ENCODE data around the gene SLC5A5.

The SLC5A5 gene

DNA sequence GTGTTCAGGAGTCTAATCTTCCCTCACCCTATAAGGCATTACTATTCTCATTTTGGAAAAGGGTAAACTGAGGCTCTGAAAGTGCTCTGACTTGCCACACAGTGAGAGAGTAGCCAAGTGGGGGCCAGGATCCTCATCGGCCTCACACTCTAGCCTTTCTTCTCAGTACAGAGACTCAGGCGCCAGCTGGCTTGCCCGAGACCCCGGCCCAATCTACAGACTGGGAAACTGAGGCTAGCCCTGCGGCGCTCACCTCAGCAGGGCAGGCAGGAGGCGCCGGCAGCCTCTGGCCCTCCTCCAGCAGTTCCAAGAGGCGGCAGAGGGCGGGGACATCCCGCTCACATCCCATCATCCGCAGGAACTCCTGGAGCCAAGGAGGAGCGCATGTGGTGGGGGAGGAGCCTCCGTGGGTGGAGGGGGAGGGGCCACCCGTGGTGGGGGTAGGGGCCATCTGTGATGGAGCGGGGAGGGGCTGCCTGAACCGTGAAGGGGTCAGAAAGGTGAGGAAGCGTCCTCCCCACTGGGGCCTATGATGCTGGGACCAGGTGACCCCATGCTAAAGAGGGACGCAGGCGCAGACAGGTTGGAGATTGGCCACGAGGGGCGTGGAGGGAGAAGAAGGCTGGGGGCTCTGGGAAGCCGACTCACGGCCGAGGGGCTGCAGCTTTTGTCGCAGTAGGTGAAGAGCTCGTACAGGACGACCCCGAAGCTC is 41.7 kb upstream of the SLC5A5 start:
- Histone ChIP-seq H3K27ac (ENCODE audit: low read depth, low read length) (no peak overlapping the region), H3K36me3 (ENCODE audit: control insufficient read depth, low read length) (no peaks in the 10 kb centered on the region), H3K9me2 (replicated peaks; ENCODE audit: control insufficient read depth, low read length) (no peaks in the 10 kb centered on the region), H3K9me3 (ENCODE audit: control insufficient read depth, insufficient read depth, low read length) (peaks cover 4% of the 10 kb centered on the region; the same call in 1 of the 2 replicates), H3K27me3 (ENCODE audit: control insufficient read depth, low read length) (no peaks in the 10 kb centered on the region), H4K20me1 (ENCODE audit: control insufficient read depth, insufficient read depth, low read depth, low read length) (no peaks in the 10 kb centered on the region), H3K4me2 (ENCODE audit: low read length) (no peak overlapping the region), H3K4me1 (ENCODE audit: control insufficient read depth, low read length) (no peaks in the 10 kb centered on the region), H3K79me2 (ENCODE audit: control insufficient read depth, low read length) (no peaks in the 10 kb centered on the region), H3F3A (ENCODE audit: control insufficient read depth, insufficient read depth) (no peaks in the 10 kb centered on the region), H3K4me3 (ENCODE audit: low read length) (no peak overlapping the region)
- no peak for TF ChIP-seq EZH2phosphoT487 (IDR thresholded peaks at IDR 0.05; ENCODE audit: borderline replicate concordance, low read length)
- TF ChIP-seq, protein P1, sequence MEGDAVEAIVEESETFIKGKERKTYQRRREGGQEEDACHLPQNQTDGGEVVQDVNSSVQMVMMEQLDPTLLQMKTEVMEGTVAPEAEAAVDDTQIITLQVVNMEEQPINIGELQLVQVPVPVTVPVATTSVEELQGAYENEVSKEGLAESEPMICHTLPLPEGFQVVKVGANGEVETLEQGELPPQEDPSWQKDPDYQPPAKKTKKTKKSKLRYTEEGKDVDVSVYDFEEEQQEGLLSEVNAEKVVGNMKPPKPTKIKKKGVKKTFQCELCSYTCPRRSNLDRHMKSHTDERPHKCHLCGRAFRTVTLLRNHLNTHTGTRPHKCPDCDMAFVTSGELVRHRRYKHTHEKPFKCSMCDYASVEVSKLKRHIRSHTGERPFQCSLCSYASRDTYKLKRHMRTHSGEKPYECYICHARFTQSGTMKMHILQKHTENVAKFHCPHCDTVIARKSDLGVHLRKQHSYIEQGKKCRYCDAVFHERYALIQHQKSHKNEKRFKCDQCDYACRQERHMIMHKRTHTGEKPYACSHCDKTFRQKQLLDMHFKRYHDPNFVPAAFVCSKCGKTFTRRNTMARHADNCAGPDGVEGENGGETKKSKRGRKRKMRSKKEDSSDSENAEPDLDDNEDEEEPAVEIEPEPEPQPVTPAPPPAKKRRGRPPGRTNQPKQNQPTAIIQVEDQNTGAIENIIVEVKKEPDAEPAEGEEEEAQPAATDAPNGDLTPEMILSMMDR (IDR thresholded peaks at IDR 0.05; ENCODE audit: low read depth, low read length, poor library complexity, severe bottlenecking) = no peak

DNA sequence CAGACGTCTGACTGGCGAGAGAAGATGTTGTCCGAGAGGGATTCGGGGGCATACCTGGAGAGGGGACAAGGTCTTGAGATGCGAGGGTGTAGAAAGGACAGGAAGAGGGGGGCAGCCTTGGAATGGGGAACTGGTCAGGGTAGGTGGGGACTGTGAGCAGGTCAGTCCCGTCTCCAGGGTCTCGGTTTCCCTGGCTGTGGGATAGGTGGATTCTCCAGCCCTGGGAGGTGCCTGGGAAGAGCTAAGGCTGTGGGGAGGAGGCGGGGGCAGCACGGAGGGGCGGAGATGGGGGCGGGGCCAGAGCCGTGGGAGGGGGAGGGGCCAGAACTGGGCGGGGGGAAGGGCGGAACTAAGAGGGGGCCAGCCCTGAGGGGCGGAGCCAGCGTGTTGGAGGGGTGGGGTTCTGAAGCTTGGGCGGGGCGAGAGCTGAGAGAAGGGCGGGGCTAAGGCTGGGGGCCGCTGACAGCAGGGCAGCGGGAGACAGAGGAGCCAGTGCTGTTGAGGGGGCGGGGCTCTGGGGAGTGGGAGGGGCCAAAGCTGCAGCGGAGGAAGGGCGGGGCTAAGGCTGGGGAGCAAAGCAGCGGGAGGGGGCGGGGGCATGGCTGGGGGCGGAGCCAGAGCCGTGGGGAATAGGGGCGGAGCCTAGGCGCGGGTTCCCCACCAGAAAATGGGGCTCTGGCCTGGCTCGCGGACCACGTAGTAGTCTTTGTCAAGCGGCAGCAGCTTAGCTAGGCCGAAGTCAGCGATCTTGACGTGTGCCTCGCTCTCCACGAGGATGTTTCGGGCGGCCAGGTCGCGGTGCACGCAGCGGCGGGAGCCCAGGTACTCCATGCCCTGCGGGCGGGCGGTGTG is 41.0 kb upstream of the SLC5A5 start:
- H3F3A ChIP-seq (ENCODE audit: control insufficient read depth, insufficient read depth) = no peaks in the 10 kb centered on the region
- no peaks in the 10 kb centered on the region for H3K9me2 ChIP-seq (replicated peaks; ENCODE audit: control insufficient read depth, low read length)
- H3K4me1 ChIP-seq (ENCODE audit: control insufficient read depth, low read length) = no peaks in the 10 kb centered on the region
- H3K4me3 ChIP-seq (ENCODE audit: low read length) = no peak overlapping the region
- TF ChIP-seq, protein P1 (IDR thresholded peaks at IDR 0.05; ENCODE audit: low read depth, low read length, poor library complexity, severe bottlenecking) = no peak
- no peak for TF ChIP-seq EZH2phosphoT487 (IDR thresholded peaks at IDR 0.05; ENCODE audit: borderline replicate concordance, low read length)
- no peaks in the 10 kb centered on the region for H3K27me3 ChIP-seq (ENCODE audit: control insufficient read depth, low read length)
- H3K79me2 ChIP-seq (ENCODE audit: control insufficient read depth, low read length) = no peaks in the 10 kb centered on the region
- no peaks in the 10 kb centered on the region for H4K20me1 ChIP-seq (ENCODE audit: control insufficient read depth, insufficient read depth, low read depth, low read length)
- no peak overlapping the region for H3K4me2 ChIP-seq (ENCODE audit: low read length)
- no peaks in the 10 kb centered on the region for H3K36me3 ChIP-seq (ENCODE audit: control insufficient read depth, low read length)
- peaks cover 4% of the 10 kb centered on the region; the same call in 1 of the 2 replicates for H3K9me3 ChIP-seq (ENCODE audit: control insufficient read depth, insufficient read depth, low read length)
- no peak overlapping the region for H3K27ac ChIP-seq (ENCODE audit: low read depth, low read length)

DNA sequence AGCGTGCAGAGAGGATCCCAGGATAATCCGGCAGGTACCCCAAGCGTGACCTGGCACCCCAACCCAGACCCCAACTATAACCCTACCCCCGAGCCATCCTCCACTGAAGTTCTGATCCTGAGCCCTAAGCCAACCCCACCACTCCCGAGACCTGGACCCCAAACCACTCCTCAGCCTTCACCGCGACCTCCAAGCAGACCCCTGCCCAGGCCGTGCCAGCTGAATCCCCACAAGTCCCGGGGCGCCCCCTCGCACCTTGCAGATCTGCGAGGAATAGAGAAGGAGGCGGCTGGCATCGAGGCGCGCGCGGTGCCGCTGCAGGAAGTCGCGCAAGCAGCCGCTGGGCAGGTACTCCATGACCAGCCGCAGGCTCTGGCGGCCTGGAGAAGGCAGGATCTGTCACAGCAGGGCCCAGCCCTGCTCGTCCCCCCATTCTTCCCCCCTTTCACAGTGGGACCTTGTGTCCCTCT is 40.3 kb upstream of the SLC5A5 start:
- H3K4me3 ChIP-seq (ENCODE audit: low read length) = no peak overlapping the region
- TF ChIP-seq, protein P1 (IDR thresholded peaks at IDR 0.05; ENCODE audit: low read depth, low read length, poor library complexity, severe bottlenecking) = no peak
- no peak for TF ChIP-seq EZH2phosphoT487 (IDR thresholded peaks at IDR 0.05; ENCODE audit: borderline replicate concordance, low read length)
- no peaks in the 10 kb centered on the region for H3K4me1 ChIP-seq (ENCODE audit: control insufficient read depth, low read length)
- no peaks in the 10 kb centered on the region for H3K9me2 ChIP-seq (replicated peaks; ENCODE audit: control insufficient read depth, low read length)
- H3K9me3 ChIP-seq (ENCODE audit: control insufficient read depth, insufficient read depth, low read length) = peaks cover 4% of the 10 kb centered on the region; the same call in 1 of the 2 replicates
- H4K20me1 ChIP-seq (ENCODE audit: control insufficient read depth, insufficient read depth, low read depth, low read length) = no peaks in the 10 kb centered on the region
- H3K79me2 ChIP-seq (ENCODE audit: control insufficient read depth, low read length) = no peaks in the 10 kb centered on the region
- H3K27me3 ChIP-seq (ENCODE audit: control insufficient read depth, low read length) = no peaks in the 10 kb centered on the region
- H3K36me3 ChIP-seq (ENCODE audit: control insufficient read depth, low read length) = no peaks in the 10 kb centered on the region
- H3F3A ChIP-seq (ENCODE audit: control insufficient read depth, insufficient read depth) = no peaks in the 10 kb centered on the region
- H3K27ac ChIP-seq (ENCODE audit: low read depth, low read length) = no peak overlapping the region
- H3K4me2 ChIP-seq (ENCODE audit: low read length) = no peak overlapping the region

Data from DOHH2 (cell line).